GM19043 (cell line): ENCODE data around the gene GLRX.
A peak's percentile ranks its signal among the peaks of the same experiment; 100 is the strongest.

Experiments
- ATAC-seq: cut with Tn5 transposase; IDR thresholded peaks from one replicate; pipeline ENCODE4 v1.9.1; 2021; ENCODE audit warnings: low read depth; ENCODE audit not compliant: unreplicated experiment

Gene GLRX

GRCh38 chr5:95822542-95823181 is at the start of gene GLRX:
Gene GLRX (minus strand): TSS chr5:95822726. CDS start chr5:95822662, 64 bp downstream.
- ATAC-seq: peak; percentile 44

- no peak for ATAC-seq
Measured at GRCh38 chr5:95871146-95871806, 48.8 kb upstream of the GLRX start.

DNA sequence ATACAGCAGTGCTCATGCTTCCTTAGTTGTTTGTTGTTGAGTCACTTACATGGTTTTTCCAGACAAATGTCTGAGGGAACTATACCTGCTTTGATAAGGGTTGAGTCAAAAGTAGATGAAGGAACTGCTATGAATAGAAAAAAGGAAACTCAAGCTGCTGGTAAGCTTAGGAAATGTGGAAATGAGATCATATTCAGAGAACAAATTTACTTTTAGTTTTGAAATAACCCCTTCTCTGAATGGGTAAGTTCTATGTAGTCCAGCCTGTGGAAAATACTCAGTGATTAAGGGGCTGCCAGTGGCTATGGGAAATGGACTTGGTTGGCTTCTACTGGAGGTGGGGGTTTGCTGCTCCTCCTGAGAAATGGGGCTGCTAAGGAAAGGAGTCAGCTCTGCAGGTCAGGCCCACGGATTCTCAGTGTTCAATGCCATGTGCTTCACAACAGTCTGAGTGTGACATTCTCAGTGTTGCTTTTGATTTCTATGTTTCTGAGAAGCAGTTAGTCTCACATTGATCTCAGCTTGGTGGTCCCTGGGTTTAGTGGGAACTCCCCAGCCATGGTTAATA is 47.7 kb upstream of the GLRX start:
- ATAC-seq: peak; percentile 57

DNA sequence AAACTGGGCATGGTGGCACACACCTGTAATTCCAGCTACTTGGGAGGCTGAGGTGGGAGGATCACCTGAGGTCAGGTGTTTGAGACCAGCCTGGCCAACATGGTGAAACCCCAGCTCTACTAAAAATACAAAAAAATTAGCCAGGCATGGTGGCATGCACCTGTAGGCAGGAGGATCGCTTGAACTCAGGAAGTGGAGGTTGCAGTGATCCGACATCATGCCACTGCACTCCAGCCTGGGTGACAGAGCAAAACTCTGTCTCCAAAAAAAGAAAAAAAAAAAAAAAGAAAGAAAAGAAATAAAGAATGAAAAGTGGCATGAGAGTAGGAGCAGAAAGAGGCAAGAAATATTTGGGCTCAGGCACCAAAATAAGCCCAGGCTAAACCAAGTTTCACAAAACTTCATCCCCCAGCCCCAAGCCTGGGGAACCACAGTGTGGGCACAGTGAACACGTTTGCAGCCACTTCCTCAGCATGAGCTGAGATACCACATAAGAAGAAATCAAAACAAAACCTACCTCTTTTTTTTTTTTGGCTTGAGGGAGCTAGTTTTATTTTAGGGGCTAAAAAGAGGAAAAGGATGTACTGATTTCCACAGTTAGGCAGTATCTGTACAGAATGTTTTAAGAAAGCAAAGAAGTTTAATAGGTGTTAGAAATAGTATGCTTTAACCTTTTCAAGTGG is 46.8 kb upstream of the GLRX start:
- ATAC-seq: peak; percentile 40

- ATAC-seq: no peak
Measured at GRCh38 chr5:95868136-95868535, 45.6 kb upstream of the GLRX start.

- ATAC-seq: no peak
Measured at GRCh38 chr5:95866435-95867040, 44.0 kb upstream of the GLRX start.

DNA sequence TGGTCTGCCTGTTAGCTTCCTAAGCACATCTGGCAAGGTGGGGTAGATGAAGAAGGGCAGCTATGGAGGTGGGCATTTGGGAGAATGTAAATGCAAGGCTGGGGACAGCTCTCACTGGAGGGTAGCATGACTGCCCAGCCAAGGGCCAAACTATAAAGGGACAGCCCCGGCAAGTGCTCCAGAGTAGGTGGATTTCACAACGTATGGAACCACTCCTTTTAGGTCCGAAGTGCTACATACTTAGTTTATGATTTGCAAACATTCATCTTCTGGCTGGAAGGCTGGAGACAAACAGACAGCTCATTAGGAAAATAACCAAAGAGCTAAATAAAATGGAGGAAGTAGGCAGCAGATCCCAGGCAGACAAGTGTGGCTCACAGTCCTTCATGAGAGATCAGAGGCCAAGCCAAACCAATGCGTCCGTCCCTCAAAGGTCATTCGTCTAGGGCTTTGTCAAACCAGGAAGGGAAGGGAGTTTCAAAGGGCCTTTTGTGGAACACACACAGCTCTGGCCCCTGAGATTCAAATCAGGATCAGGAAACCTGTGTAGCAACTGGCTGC is 42.5 kb upstream of the GLRX start:
- no peak for ATAC-seq

DNA sequence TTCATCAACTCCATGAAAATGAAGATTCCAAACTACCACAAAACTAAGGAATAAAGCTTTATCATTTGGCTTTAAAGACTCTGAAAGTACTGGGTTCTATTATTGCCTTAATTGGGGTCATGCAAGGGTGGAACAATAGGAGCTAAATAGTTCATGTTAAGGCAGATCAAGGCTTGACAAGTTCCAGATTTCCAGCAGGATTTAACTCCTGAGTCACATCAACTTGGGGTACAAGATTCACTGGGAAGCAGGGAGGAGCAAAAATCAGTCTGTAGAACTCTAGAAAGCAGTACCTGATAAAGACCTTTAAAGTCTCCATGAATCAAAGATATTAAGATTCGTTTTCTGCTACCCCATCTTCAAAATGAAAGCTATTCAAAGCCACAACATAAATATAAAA is 41.9 kb upstream of the GLRX start:
- ATAC-seq: no peak

GRCh38 chr5:95863383-95863757 is 40.8 kb upstream of the GLRX start:
- no peak for ATAC-seq

DNA sequence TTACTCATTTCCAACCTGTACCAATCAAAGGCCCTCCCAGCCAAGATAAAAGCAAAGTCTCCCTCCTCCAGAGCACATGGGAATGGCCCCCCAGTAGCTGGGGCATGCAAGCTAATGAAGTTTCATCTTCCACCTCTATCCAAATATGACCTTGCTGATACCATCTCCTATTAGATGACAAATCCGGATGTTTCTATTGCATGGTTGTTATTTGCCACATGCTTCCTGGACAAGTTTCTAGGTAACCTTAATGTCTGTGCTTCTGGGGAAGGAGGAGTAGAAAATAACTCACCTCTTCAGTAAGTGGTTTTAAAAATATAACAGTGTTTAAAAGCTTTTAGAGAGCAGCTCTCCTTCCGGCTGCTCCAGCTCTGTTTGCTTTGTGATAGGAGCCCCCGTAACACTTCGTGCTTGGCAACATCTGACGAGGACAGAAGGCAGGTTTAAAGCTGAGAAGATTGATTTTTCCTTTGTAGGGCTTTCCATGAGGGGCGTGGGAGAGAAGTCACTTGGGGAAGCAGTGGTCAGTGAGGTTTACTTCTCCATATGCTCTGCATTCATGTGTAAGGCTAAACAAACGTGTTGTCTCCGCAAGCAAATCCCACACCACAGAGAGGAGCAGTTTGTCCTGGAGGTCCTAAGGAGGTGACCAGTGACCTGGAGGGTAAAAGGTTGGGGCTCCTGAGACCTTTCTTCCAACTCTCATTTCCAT is 40.3 kb upstream of the GLRX start:
- ATAC-seq: no peak

DNA sequence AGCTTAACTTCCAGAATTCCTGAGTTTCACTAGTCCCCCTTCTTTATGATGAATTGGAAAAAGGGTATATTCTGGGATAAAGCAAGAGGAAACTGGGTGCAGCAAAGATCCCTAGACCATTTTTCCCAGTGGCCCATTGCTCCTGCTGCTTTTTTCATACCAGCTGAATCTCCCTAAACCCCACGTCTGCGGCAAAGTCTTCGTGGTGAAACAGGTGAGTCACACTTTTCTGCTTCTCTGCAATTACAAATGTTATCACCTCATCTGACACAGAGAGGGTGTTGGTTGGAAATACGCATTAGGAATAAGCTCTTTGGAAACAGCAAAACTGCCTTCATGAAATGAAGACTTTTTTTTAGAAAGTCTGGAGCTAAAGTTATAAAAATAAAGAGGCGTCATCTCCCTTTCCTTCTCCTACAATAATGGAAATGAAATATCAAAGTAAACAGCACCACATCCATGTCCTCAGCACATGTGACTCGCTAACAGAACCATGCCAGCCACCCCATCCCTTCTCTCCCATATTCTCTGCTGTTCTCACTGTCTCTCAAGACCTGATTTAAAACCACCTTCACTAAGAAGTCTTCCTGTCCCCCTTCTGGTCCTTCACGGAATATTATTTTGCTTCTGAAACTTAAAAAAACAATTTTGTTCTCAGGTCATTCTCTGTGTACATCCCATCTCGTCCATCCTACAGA is 39.5 kb upstream of the GLRX start:
- ATAC-seq: no peak

- ATAC-seq: no peak
Measured at GRCh38 chr5:95861221-95861863, 38.8 kb upstream of the GLRX start.

DNA sequence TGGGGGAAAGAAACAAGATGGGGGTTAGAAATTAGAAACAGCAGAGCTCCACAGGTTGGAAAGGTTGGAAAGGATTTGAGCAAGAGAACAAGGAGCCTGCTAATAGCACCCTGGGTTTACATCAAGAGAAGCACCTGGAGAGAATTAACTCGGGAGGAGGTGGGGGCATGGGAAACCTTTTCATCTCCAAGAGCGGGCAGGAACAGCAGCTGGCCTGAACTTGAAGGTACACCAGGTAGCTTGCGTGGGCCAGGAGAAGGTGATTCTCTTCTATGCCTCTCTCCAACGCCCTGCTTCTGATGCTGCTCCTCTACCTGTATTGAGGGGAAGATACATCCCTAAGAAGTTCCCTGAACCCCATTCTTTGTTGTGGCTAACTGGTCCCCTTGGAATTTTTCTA is 37.1 kb upstream of the GLRX start:
- ATAC-seq: no peak

GRCh38 chr5:95858661-95859595 is 36.4 kb upstream of the GLRX start:
- peak; percentile 91 for ATAC-seq

GRCh38 chr5:95858023-95858461 is 35.5 kb upstream of the GLRX start:
- no peak for ATAC-seq

GRCh38 chr5:95857185-95857945 is 34.8 kb upstream of the GLRX start:
- no peak for ATAC-seq

DNA sequence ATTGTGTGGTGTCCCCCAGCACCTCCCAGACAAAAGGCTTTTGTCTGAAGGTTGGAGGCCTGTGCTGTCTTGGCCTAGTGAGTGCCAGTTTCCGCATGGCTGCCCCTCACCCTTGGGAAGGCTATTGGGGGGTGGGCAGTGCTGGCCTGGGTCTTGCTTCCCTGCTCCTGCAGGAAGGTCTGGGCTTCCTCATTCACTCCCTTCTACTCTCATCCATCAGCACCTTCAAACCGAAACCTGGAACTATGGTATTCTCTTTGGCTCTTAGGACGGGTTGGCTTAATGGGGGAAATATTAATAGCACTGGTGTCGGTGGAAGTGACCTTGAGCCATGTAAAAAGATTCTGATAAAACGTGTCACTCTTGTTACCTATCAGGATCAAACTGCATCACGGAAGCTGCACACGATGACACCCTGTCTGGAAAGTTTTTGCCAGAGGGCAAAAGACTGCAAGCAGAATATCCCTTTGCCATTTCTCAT is 34.0 kb upstream of the GLRX start:
- ATAC-seq: no peak
